ENCODE data around the gene DCBLD1.
"Not testable (repeated sequence)": the region's sequence is repeated elsewhere in the genome, so short reads cannot be mapped to it uniquely, and the experiment has no call there.

The DCBLD1 gene

GRCh38 chr6:117482240-117483003 lies at the start of gene DCBLD1:
DCBLD1 (plus strand) TSS chr6:117482674; CDS start chr6:117482782, 108 bp downstream.
- DNase-seq: peak; percentile 73

- DNase-seq: no peak
Measured at GRCh38 chr6:117440706-117441525, 41.6 kb upstream of the DCBLD1 start.

DNA sequence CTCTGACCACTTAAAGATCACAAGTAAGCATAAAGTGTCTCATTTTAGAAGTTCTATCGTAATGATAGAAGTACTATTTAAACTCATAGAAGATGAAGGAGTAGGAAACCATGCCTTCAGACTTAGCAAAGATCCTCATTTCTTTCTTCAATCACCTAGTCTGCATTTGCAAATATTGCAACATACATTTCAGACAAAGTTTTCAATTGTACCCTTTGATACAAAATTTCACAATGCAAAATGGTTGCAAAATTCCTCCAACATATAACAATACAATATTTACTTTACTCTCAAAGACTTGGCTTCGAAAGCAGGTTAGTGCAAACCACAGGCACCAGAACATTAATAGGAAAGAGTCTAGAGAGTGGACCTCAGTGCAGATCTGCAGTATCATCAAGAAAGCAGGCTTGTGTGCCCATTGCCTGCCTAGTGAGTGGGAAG lies 40.6 kb upstream of the DCBLD1 start:
- no peak for DNase-seq

DNA sequence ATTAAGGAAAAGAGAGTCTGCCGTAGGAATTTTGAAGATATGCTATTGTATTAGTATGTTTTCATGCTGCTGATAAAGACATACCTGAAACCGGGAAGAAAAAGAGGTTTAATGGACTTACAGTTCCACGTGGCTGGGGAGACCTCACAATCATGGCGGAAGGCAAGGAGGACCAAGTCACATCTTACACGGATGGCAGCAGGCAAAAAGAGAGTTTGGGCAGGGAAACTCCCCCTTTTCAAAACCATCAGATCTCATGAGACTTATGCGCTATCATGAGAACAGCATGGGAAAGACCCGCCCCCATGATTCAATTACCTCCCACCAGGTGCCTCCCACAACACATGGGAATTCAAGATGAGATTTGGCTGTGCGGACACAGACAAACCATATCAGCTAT lies 40.2 kb upstream of the DCBLD1 start:
- not testable (repeated sequence) for DNase-seq

DNA sequence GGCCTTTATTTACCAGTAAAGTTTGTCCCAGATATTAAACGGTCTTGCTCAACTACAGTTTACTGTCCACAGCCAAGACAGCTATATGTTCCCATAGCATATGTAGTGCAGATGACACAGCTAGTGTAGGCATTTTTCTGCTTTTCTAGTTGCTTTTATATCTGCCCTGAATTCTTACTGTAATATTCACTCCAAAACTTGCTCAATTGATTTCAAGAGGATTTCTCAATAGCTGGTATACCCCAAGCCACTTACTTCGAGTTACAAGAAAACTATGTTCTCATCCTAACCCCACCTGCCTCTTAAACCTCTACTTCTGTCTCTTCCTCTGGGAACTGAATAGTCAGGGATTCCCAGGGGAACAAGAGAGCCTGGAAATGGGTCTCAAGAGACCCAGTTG lies 37.9 kb upstream of the DCBLD1 start:
- DNase-seq: no peak

GRCh38 chr6:117446861-117447260 lies 35.6 kb upstream of the DCBLD1 start:
- no peak for DNase-seq

DNA sequence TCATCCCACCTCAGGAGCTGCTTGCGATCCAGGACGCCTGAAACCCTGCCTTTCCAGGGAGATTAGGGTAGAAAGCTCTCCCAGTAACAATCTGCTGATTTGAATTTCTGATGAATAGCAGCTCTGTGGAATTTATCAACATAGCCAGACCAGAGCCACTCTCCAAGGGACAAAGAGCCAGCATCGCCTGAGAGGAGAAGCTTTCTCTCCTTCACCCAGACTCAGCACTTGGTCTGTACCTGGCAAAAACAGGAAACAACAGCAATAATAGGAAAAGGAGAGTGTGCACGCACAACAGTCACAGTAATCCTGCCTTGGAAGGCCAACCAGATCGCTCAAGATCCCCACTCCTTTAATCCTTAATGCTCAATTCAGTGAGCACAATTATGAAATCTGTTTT lies 34.5 kb upstream of the DCBLD1 start:
- DNase-seq: no peak

- no peak for DNase-seq
Measured at GRCh38 chr6:117448732-117449485, 33.6 kb upstream of the DCBLD1 start.

DNA sequence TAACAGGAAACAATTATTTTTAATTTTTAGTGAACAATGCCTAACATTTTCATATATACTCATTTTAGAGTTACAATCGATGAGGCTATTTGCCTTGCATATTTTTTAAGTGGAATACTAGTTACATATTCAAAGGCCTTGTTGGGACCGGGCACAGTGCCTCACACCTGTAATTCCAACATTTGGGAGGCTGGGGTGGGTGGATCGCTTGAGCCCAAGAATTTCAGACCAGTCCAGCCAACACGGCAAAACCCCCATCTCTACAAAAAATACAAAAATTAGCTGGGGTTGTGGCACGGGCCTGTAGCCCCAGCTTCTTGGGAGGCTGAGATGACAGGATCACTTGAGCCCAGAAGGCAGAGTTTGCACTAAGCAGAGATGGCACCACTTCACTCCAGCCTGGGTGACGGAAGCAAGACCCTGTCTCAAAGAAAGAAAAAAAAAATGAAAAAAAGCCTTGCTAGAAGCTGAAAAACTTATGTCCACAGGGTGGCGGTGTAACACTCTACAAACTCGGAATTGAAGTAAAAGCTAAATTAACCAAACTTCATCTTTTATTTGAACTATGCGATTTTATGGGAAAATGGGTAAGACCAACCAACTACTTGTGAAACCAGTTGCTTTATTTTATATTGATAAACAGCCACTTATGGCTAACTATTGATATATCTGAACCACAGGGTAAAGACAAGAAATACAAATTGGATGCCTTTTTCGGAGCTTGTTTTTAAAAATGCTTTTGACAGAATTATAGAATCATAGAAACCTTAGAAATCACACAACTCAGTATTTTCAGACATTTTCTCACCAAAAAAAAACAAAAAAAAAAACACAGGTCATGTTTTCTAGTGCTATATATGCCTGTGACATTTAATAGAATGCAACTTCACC lies 32.7 kb upstream of the DCBLD1 start:
- peak; percentile 83 for DNase-seq

DNA sequence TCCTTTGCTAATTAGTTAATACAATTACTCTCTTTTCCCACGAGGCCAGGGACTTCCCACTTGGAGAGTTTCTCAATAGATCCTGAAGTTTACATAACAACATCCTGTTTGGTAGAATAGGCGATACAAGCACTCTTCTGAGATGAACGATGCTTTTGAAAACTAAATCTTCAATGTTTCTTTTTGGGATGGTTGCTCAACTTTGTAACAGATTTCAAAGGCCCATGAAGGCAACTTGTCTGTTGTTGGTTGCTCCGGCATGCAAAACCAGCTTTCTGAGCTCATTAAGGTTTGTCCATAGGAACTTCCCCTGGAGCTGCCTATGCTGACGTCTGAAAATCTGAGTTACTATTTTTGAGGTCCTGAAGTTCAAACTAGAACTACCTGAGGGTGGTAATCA lies 30.8 kb upstream of the DCBLD1 start:
- DNase-seq: no peak

DNA sequence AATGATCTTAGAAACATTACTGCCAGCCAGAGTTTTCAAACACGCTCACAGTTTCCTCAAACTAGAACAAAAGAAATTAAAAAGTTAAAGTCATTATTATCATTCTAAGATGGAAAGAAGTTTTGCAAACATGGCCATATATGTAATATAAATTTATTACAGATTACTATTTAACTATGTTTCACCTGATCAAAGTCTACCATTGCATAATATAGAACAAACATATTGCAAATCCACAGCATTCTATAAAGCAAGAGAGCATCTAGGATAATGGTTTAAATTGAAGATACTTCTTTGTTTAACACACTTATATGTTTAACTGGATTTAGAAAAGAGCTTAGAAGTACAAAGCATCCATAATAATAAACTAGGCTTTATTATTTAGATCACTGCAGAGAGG lies 26.2 kb upstream of the DCBLD1 start:
- DNase-seq: no peak

DNA sequence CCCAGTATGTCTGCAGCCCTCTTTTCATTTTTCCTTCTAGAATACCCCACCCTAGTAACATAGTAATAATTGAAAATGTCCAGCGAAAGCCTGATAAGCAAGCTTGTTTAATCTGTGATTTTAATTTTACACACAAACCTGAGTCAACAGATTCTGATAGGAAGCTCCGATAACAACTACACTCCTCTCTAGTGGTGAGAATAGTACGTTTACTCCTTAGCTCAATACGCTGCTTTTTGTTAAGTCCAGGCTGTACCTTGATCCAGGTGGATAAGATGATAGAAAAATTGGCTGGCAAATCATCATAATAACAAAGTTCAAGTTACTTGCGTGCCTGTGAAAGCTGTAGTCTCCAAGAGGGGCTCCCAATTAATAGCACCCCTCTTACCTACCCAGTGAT lies 25.5 kb upstream of the DCBLD1 start:
- DNase-seq: no peak

GRCh38 chr6:117459204-117459944 lies 23.1 kb upstream of the DCBLD1 start:
- DNase-seq: no peak

- no peak for DNase-seq
Measured at GRCh38 chr6:117463762-117464665, 18.5 kb upstream of the DCBLD1 start.

- DNase-seq: no peak
Measured at GRCh38 chr6:117464700-117465099, 17.8 kb upstream of the DCBLD1 start.

DNA sequence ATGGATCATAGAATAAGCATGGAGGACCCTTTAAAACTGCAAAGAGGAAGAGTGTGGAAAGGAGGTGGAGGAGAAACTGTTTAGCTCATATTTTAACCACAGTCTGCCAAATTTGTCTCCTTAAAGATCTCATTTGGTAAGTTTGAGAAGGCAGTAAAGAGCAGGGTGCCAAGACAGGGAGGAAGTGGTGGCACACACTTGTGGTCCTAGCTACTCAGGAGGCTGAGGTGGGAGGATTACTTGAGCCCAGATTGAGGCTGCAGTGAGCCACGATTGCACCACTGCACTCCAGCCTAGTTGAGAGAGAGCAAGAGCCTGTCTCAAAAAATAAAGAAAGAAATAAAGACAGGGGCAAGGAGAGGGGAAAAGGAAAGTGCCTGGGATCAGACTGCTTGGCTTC lies 16.8 kb upstream of the DCBLD1 start:
- DNase-seq: no peak

DNA sequence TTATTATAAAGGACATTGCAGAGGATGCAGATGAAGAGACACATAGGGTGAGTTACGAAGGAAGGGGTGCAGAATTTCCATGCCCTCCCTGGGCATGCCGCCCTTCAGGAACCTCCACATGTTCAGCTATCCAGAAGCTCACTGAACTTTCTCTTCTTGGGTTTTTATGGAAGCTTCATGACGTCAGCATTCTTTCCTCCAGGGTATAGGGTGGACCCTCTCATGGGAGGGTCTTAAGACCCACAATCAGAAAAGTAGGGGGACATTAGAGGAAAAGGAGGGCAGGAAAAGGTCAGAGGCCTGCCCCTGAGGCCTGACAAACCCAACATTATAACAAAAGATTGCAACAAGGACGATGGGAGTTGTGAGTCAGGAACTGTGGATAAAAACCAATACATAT lies 14.6 kb upstream of the DCBLD1 start:
- DNase-seq: no peak

DNA sequence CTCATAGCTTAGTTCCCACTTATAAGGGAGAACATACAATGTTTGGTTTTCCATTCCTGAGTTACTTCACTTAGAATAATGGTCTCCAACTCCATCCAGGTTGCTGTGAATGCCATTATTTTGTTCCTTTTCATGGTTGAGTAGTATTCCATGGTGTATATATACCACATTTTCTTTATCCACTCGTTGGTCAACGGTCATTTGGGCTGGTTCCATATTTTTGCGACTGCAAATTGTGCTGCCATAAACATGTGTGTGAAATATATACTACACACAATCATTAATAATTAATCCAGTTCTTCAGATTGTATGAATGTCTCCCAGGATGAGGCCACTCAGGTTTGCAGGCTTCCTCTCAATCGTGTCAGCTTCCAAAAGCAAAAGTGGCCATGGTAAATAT lies 13.9 kb upstream of the DCBLD1 start:
- DNase-seq: not testable (repeated sequence)

- peak; percentile 70 for DNase-seq
Measured at GRCh38 chr6:117469356-117469755, 13.1 kb upstream of the DCBLD1 start.

GRCh38 chr6:117469791-117470190 lies 12.7 kb upstream of the DCBLD1 start:
- DNase-seq: no peak

GRCh38 chr6:117472667-117473066 lies 9.8 kb upstream of the DCBLD1 start:
- no peak for DNase-seq

Measured in hematopoietic multipotent progenitor cell treated with erythropoietin and hydrocortisone succinate and interleukin-3 and kit ligand, for 6 days (in vitro differentiated cells).